H1 (cell line): ENCODE data around the gene UBE2E2. TPM values are rescaled to one million over a fixed set of nuclear protein-coding genes. Genes with fewer than 3 reads are reported as not detected.

ENCODE experiments used
- CTCF ChIA-PET: fragments of 300-600 bp; sonication (Branson Sonifier 250); formaldehyde crosslinking; loops from one replicate; lab custom pipeline; 2021; ENCODE audit not compliant: partially characterized antibody; lab: Charles Lee
- POLR2A ChIA-PET: fragments of 300-600 bp; sonication (Branson Sonifier 250); formaldehyde crosslinking; loops from one replicate; lab custom pipeline; 2021; ENCODE audit warnings: inconsistent platforms; ENCODE audit not compliant: partially characterized antibody; lab: Charles Lee
- DNase-seq, 2 experiments: peaks; one replicate each; pipeline versions ENCODE4 v3.0.0 to v3.0.0-alpha.2; 2010 to 2022; ENCODE audit warnings: low spot score in 2 of 2, low read depth in 1 of 2, mixed read lengths in 1 of 2
- FAIRE-seq: peaks from 2 replicates; lab custom pipeline; 2011; peaks lifted over from hg19 to GRCh38; lab: Jason Lieb, UNC
- H2AFZ ChIP-seq: 2 replicates; pipeline ENCODE4 v1.8.1; 2012; ENCODE audit warnings: low read length, inconsistent platforms
- H2AK5ac ChIP-seq: 2 replicates; pipeline ENCODE4 v1.6.1; 2013; ENCODE audit warnings: low read depth, low read length
- H2BK120ac ChIP-seq: replicated peaks from 2 replicates; pipeline ENCODE3; 2013; ENCODE audit warnings: low read depth, low read length, inconsistent platforms
- H2BK12ac ChIP-seq: 2 replicates; pipeline ENCODE4 v1.6.1; 2013; ENCODE audit warnings: low read depth, low read length
- H2BK15ac ChIP-seq: 2 replicates; pipeline ENCODE4 v1.6.1; 2013; ENCODE audit warnings: low read length
- H2BK20ac ChIP-seq: 2 replicates; pipeline ENCODE4 v1.6.1; 2013; ENCODE audit warnings: low read length
- H2BK5ac ChIP-seq: 2 replicates; pipeline ENCODE4 v1.6.1; 2013; ENCODE audit warnings: low read depth, low read length
- H3K14ac ChIP-seq: 2 replicates; pipeline ENCODE4 v1.6.1; 2013; ENCODE audit warnings: inconsistent platforms; ENCODE audit not compliant: insufficient read length
- H3K18ac ChIP-seq: 2 replicates; pipeline ENCODE4 v1.6.1; 2013; ENCODE audit warnings: low read length; ENCODE audit errors: extremely low read depth
- H3K23ac ChIP-seq: 2 replicates; pipeline ENCODE4 v1.6.1; 2013; ENCODE audit warnings: inconsistent platforms; ENCODE audit not compliant: insufficient read length
- H3K23me2 ChIP-seq: 2 replicates; pipeline ENCODE4 v1.6.1; 2013; ENCODE audit warnings: low read depth, low read length
- H3K27ac ChIP-seq: 2 replicates; pipeline ENCODE4 v1.6.1; 2011; ENCODE audit warnings: low read depth, low read length, inconsistent platforms
- H3K27me3 ChIP-seq, 4 experiments: replicated peaks in 1 of 4; 1 replicate in 1 of 4; 2 replicates in 3 of 4; pipeline versions ENCODE4 v1.6.1 to v1.8.1; 2011 to 2013; ENCODE audit warnings: low read length in 3 of 4, mild to moderate bottlenecking in 3 of 4, inconsistent platforms in 2 of 4, mixed read lengths in 2 of 4, moderate library complexity in 1 of 4; ENCODE audit not compliant: control insufficient read depth in 3 of 4, insufficient read depth in 3 of 4; ENCODE audit errors: extremely low read depth in 1 of 4
- H3K36me3 ChIP-seq, 4 experiments: 2 replicates each; pipeline versions ENCODE4 v1.6.1 to v1.8.1; 2011 to 2013; ENCODE audit warnings: mild to moderate bottlenecking in 4 of 4, low read length in 3 of 4, moderate library complexity in 2 of 4, control low read depth in 1 of 4, inconsistent platforms in 1 of 4; ENCODE audit not compliant: insufficient read depth in 4 of 4, control insufficient read depth in 2 of 4
- H3K4ac ChIP-seq: replicated peaks from 2 replicates; pipeline ENCODE3; 2013; ENCODE audit warnings: low read length, low read depth, mixed read lengths, inconsistent platforms; ENCODE audit not compliant: insufficient read length
- H3K4me1 ChIP-seq, 4 experiments: replicated peaks in 1 of 4; 1 replicate in 1 of 4; 2 replicates in 3 of 4; pipeline versions ENCODE4 v1.6.1 to v1.8.1; 2011 to 2013; ENCODE audit warnings: low read length in 3 of 4, inconsistent platforms in 2 of 4, mixed read lengths in 1 of 4; ENCODE audit not compliant: insufficient read depth in 4 of 4, control insufficient read depth in 3 of 4
- H3K4me2 ChIP-seq, 2 experiments: 2 replicates each; pipeline versions ENCODE4 v1.6.1 to v1.8.1; 2011 to 2013; ENCODE audit warnings: low read depth in 2 of 2, low read length in 2 of 2, control low read depth in 1 of 2, inconsistent platforms in 1 of 2, mild to moderate bottlenecking in 1 of 2; ENCODE audit not compliant: insufficient read depth in 1 of 2
- H3K4me3 ChIP-seq, 4 experiments: fragments of 200-600, 300-600 bp in 1 of 4; sonication (generic), shearing (Covaris generic), sonication (Bioruptor Twin) in 1 of 4; 2 replicates each; pipeline versions ENCODE4 v1.5.1 to v1.8.1; 2011 to 2016; ENCODE audit warnings: low read length in 4 of 4, low read depth in 3 of 4, control low read depth in 2 of 4, inconsistent platforms in 2 of 4, mild to moderate bottlenecking in 2 of 4, mixed read lengths in 1 of 4, moderate library complexity in 1 of 4; ENCODE audit not compliant: insufficient read depth in 2 of 4; ENCODE audit errors: extremely low read depth in 1 of 4
- H3K56ac ChIP-seq: replicated peaks from 2 replicates; pipeline ENCODE3; 2013; ENCODE audit warnings: low read depth, mild to moderate bottlenecking, mixed read lengths, low read length, inconsistent platforms; ENCODE audit not compliant: insufficient read length
- H3K79me1 ChIP-seq: 2 replicates; pipeline ENCODE4 v1.6.1; 2013; ENCODE audit warnings: low read depth, low read length, control low read depth
- H3K79me2 ChIP-seq, 2 experiments: 2 replicates each; pipeline versions ENCODE4 v1.6.1 to v1.8.1; 2012 to 2013; ENCODE audit warnings: low read length in 2 of 2, mild to moderate bottlenecking in 2 of 2, inconsistent platforms in 1 of 2; ENCODE audit not compliant: insufficient read depth in 2 of 2, control insufficient read depth in 1 of 2
- H3K9ac ChIP-seq, 4 experiments: replicated peaks in 1 of 4; 1 replicate in 1 of 4; 2 replicates in 3 of 4; pipeline versions ENCODE4 v1.6.1 to v1.8.1; 2011 to 2013; ENCODE audit warnings: low read depth in 3 of 4, low read length in 3 of 4, control low read depth in 2 of 4, mild to moderate bottlenecking in 2 of 4, moderate library complexity in 2 of 4, inconsistent platforms in 1 of 4; ENCODE audit errors: extremely low read depth in 1 of 4
- H3K9me3 ChIP-seq, 2 experiments: 2 replicates each; pipeline versions ENCODE4 v1.6.1 to v1.8.1; 2012 to 2013; ENCODE audit warnings: mild to moderate bottlenecking in 2 of 2, moderate library complexity in 2 of 2, control low read depth in 1 of 2, inconsistent platforms in 1 of 2, low read depth in 1 of 2, low read length in 1 of 2, mixed read lengths in 1 of 2; ENCODE audit not compliant: insufficient read depth in 2 of 2
- H4K20me1 ChIP-seq, 2 experiments: replicated peaks in 1 of 2; 2 replicates each; pipeline versions ENCODE3 to v1.8.1; 2011 to 2013; ENCODE audit warnings: inconsistent platforms in 2 of 2, low read length in 2 of 2, mild to moderate bottlenecking in 1 of 2; ENCODE audit not compliant: insufficient read depth in 2 of 2, control insufficient read depth in 1 of 2
- H4K5ac ChIP-seq: 2 replicates; pipeline ENCODE4 v1.6.1; 2013; ENCODE audit warnings: low read length, low read depth, mixed read lengths, inconsistent platforms; ENCODE audit not compliant: insufficient read length
- H4K8ac ChIP-seq: 2 replicates; pipeline ENCODE4 v1.8.0; 2013; ENCODE audit warnings: mild to moderate bottlenecking, moderate library complexity, low read length, inconsistent platforms; ENCODE audit not compliant: insufficient read depth; ENCODE audit errors: extremely low read depth
- H4K91ac ChIP-seq: replicated peaks from 2 replicates; pipeline ENCODE3; 2013; ENCODE audit warnings: low read length, mixed read lengths, inconsistent platforms; ENCODE audit not compliant: insufficient read length
- JUND ChIP-seq: IDR thresholded peaks from 2 replicates; pipeline ENCODE4 v1.6.1; 2011; ENCODE audit warnings: mild to moderate bottlenecking, improper control_type of control experiment, low read length
- NANOG ChIP-seq: IDR thresholded peaks from 2 replicates; pipeline ENCODE4 v1.6.1; 2011; ENCODE audit warnings: low read length, low read depth, mild to moderate bottlenecking, inconsistent platforms; ENCODE audit not compliant: insufficient read depth, poor library complexity, severe bottlenecking
- POU5F1 ChIP-seq: IDR thresholded peaks from 2 replicates; pipeline ENCODE4 v1.6.1; 2011; ENCODE audit warnings: low read depth, mild to moderate bottlenecking, low read length, moderate library complexity
- TCF12 ChIP-seq: IDR thresholded peaks from 2 replicates; pipeline ENCODE4 v1.6.1; 2011; ENCODE audit warnings: low read depth, mild to moderate bottlenecking, low read length
- WGBS, 2 experiments: shearing (Covaris generic) in 1 of 2; methylation state at CpG; one replicate each; pipeline versions ENCODE4 v1.1.6 to v1.1.7; 2013 to 2015; ENCODE audit warnings: low lambda C conversion rate in 2 of 2, mixed read lengths in 2 of 2, inconsistent platforms in 1 of 2, low coverage in 1 of 2, missing lambda C conversion rate in 1 of 2; ENCODE audit not compliant: insufficient replicate concordance in 2 of 2, insufficient coverage in 1 of 2, insufficient read length in 1 of 2; ENCODE audit errors: extremely low coverage in 1 of 2, missing lambda C conversion rate in 1 of 2; 5-methylcytosine and 5-hydroxymethylcytosine counted together
- polyA plus RNA-seq, 7 experiments: library from polyadenylated mRNA; depleted of rRNA in 3 of 7; stranded (reverse) in 5 of 7; unstranded in 2 of 7; fragments of >200 nt in 5 of 7; fragments of 200-250 nt in 2 of 7; gene quantifications; 1 replicate in 5 of 7; 2 replicates in 1 of 7; 4 replicates in 1 of 7; pipeline versions ENCODE4 v1.2.1 to v1.2.3, GENCODE V29; 2011 to 2013; ENCODE audit warnings: missing spikeins in 2 of 7, mixed read lengths in 2 of 7
- total RNA-seq: library from RNA; stranded (reverse); fragmentation: NEBNext Ultra II Directional; extraction: Animal tissue kit (Norgen Biotek cat#: 25700); gene quantifications from 2 replicates; pipeline ENCODE4 v1.2.1, GENCODE V29; 2021
- TF ChIP-seq, protein P1 (sequence below): IDR thresholded peaks from 2 replicates; pipeline ENCODE4 v1.6.1; 2012; ENCODE audit warnings: inconsistent platforms

Gene UBE2E2
- total and polyA plus RNA-seq, 2 of the 8 experiments (the other 6 are each of a cell fraction or from before 2014, with no cell fraction given) = 57.6 to 70.6 TPM

DNA sequence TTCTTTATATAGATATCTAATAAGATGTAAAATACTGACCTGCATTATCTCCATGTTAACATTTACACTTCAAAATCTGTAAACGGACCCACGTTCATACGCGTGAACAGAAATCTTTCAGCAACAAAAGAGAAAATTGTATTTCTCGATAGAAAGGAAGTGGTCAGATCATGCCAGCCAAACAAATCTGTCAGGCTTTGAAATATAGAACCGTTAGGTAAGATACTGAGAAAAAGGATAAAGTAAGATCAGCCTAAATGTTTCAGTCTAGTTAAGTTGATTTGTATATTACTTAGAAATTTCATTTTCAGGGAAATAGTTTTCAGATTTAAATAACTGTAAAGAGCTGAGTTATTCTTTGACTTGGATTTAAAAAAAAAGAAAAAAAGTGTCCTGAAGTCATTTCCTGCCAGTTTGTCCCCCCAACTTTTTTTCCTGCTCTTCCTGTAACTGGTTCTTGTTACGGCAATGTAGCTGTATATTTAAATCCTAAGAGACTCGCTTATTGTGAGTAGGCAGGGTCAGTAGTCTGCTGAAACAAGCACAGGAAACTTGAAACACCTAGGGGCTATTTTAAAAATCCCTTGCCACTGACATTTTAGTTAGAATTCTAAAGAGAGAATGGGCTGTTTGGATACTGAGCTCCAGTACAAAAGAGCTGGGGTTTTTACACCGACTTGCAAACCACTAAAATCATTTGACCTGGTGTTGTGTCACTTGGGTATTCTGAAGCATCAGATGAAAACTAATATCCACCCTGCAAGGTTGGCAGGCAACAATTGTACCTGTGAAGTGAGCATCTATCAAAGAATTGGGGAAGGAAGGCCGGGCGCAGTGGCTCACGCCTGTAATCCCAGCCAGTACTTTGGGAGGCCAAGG, 237.5 kb downstream of the UBE2E2 start:
- no peak overlapping the region for H4K91ac ChIP-seq

More for the DNA sequence above, 237.5 kb downstream of the UBE2E2 start:
- Histone ChIP-seq H3K4me3 (no peak overlapping the region), H3K4me2 (no peak overlapping the region), H3K79me1 (peaks cover 2% of the 10 kb centered on the region; the same call in 1 of the 2 replicates), H2AK5ac (no peak overlapping the region), H3K18ac (no peak overlapping the region), H4K20me1 (no peaks in the 10 kb centered on the region), H3K79me2 (peaks cover 0 to 7% of the 10 kb centered on the region in 2 experiments; a peak in 2 of 4 replicates), H3K9me3 (no peaks in the 10 kb centered on the region), H3K23ac (no peak overlapping the region), H3K27me3 (no peaks in the 10 kb centered on the region), H3K27ac (no peak overlapping the region), H2AFZ (no peak overlapping the region), H4K5ac (no peak overlapping the region), H3K36me3 (no peaks in the 10 kb centered on the region), H4K8ac (no peak overlapping the region), H2BK5ac (no peak overlapping the region), H3K9ac (no peak overlapping the region), H3K56ac (no peak overlapping the region), H3K14ac (no peak overlapping the region), H3K4me1 (peaks cover 0 to 8% (median 5%) of the 10 kb centered on the region in 4 experiments; a peak in 4 of 7 replicates), H2BK12ac (no peak overlapping the region), H3K23me2 (no peaks in the 10 kb centered on the region), H2BK120ac (no peak overlapping the region), H3K4ac (no peak overlapping the region), H2BK20ac (no peak overlapping the region), H2BK15ac (no peak overlapping the region)
- CTCF ChIA-PET = interaction anchor here (0.6 to 0.9 kb wide), 2 partner anchors 24 to 102 kb away, joined by 3 read pairs; no protein-coding TSS in a partner anchor
- FAIRE-seq (no peak), DNase-seq (no peak)
- TF ChIP-seq JUND = no peak
- no peak for TF ChIP-seq TCF12
- TF ChIP-seq, protein P1, sequence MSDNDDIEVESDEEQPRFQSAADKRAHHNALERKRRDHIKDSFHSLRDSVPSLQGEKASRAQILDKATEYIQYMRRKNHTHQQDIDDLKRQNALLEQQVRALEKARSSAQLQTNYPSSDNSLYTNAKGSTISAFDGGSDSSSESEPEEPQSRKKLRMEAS = no peak
- no peak for TF ChIP-seq NANOG
- no peak for TF ChIP-seq POU5F1
- POLR2A ChIA-PET = no interaction called here
- WGBS, 2 experiments = 87% methylated on average over 12 of the region's 12 CpGs; no CpG with 5 or more reads in 1 of the 2 experiments
